Measurements from ENCODE around the gene KBTBD7. TPM values are rescaled to one million over a fixed set of nuclear protein-coding genes. Genes with fewer than 3 reads are reported as not detected.

Gene KBTBD7
- total RNA-seq, 1 experiment from 2014 or later = 5.5 TPM

DNA sequence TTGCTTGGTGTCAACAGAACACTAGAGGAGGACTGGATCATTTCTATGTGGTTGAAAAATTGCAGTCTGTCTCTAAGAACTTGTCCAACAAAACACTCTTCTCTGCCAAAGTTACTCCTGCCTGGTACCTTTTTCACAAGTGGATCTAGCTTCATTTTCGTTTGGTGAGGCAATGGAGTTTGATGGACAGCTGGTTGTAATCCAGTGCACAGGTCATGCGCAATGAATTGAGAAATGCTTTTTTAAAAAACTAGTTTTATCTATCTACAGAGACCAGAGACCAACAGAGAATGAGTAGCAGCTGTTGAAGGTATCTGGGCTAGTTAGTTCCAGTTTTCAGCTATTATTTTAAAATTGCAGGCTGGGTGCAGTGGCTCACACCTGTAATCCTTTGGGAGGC is 49.8 kb downstream of the KBTBD7 start:
- intact Hi-C loops (cut with micrococcal nuclease; ENCODE audit: unreplicated experiment) = no loop called here
- Histone ChIP-seq H3K4me3 (ENCODE audit: low read depth in 2 of 2, low read length in 2 of 2) (no peak overlapping the region), H3K36me3 (ENCODE audit: control insufficient read depth, insufficient read depth, low read length) (no peaks in the 10 kb centered on the region), H3K27me3 (ENCODE audit: control insufficient read depth, insufficient read depth, low read length) (no peaks in the 10 kb centered on the region), H3K4me1 (ENCODE audit: control insufficient read depth, insufficient read depth, low read length) (no peaks in the 10 kb centered on the region), H3K9me3 (ENCODE audit: control insufficient read depth, insufficient read depth, low read depth, low read length) (peaks cover 7% of the 10 kb centered on the region; the same call in 1 of the 2 replicates), H3K27ac (ENCODE audit: low read length) (no peak overlapping the region)
- ChIA-PET POLR2A (no interaction called here), CTCF (no interaction called here)
- no TSS peak for BruUV-seq (replicated peaks)
- in situ Hi-C loops (cut with HindIII; ENCODE audit: low pct_unique_long_range_greater_than_20kb, low sequenced_read_pairs) = no loop called here
- ATAC-seq = no peak
- TF ChIP-seq TCF7L2 (IDR thresholded peaks at IDR 0.05; ENCODE audit: low read depth, low read length) = no peak
- DNase-seq (ENCODE audit: low read depth, low spot score) = no peak

Other genes with a start within 250 kb of the KBTBD7 start
- gene ELF1, start 175.3 kb downstream of the KBTBD7 start, total RNA-seq (2021; ENCODE audit: unreplicated experiment) = 28.5 TPM
- gene WBP4, start 133.1 kb downstream of the KBTBD7 start, total RNA-seq (2021; ENCODE audit: unreplicated experiment) = 10.0 TPM
- gene KBTBD6, start 61.8 kb downstream of the KBTBD7 start, total RNA-seq (2021; ENCODE audit: unreplicated experiment) = 7.9 TPM
- gene MTRF1, start 69.0 kb upstream of the KBTBD7 start, total RNA-seq (2021; ENCODE audit: unreplicated experiment) = 13.7 TPM
- gene NAA16, start 116.7 kb upstream of the KBTBD7 start, total RNA-seq (2021; ENCODE audit: unreplicated experiment) = 24.2 TPM